ENCODE data around the gene NUP98.
"Not testable (repeated sequence)": the region's sequence is repeated elsewhere in the genome, so short reads cannot be mapped to it uniquely, and the experiment has no call there.

Gene NUP98

DNA sequence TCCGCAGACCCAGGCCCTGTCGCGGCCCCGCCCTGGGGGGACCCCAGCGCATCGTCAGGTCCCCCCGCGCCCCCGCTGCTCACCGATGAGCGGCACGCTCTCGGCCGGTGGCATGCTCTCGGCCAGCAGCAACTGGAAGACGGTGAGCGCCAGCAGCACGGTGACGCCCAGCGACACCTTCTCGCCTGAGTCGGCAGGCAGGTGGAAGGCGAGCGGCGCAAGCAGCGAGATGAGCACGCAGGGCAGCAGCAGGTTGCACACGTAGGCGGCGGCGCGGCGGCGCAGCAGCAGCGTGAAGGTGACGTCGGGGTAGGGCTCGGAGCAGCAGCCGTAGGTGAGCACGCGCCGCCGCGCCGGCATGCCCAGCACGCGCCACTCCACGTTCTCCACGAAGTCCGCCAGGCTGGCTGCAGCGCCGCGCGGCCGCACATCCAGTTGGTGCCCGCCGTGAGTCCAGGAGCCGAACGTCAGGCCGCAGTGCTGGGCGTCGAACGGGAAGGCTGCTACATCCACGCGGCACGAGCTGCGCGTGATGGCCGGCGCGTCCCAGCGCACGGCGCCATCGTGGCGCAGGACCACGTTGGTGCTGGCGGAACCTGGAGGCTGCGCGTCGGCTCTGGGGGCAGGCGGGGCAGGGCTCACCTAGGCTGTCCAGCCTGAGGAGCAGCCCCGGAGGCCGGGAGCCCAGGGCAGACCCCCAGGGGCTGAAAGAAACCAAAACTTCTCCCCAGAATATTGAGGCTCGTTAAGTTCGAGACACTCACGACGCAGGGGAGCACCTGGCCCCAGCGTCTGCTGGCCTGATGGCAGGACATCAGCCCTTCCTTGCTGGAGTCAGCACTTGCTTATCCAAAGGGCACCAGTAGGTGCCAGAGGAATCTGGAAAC, 130.0 kb downstream of the NUP98 start:
- DNase-seq = no peak

DNA sequence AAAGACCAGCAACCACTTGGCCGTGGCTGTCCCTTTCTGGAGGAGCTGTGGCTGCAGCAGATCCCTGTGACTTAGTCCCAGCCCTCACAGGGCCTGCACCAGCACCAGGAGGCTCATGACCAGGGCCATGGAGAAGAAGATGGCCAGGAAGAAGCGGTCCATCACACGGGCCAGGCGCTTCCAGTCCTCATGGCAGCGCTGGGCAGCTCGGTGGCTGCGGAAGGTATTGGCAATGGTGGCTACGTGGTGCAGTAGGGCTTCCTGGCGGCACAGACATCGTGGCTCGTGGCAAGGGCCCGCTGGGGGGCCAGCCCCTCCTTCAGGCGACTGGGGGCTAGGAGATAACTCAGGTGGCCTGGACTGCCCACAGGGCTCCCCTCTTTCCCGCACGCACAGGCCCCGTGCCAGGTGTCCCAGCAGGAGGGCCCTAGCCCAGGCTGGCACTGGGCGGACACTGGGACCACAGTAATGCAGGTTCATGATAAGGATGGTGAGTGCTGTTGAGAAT, 131.3 kb downstream of the NUP98 start:
- no peak for DNase-seq

DNA sequence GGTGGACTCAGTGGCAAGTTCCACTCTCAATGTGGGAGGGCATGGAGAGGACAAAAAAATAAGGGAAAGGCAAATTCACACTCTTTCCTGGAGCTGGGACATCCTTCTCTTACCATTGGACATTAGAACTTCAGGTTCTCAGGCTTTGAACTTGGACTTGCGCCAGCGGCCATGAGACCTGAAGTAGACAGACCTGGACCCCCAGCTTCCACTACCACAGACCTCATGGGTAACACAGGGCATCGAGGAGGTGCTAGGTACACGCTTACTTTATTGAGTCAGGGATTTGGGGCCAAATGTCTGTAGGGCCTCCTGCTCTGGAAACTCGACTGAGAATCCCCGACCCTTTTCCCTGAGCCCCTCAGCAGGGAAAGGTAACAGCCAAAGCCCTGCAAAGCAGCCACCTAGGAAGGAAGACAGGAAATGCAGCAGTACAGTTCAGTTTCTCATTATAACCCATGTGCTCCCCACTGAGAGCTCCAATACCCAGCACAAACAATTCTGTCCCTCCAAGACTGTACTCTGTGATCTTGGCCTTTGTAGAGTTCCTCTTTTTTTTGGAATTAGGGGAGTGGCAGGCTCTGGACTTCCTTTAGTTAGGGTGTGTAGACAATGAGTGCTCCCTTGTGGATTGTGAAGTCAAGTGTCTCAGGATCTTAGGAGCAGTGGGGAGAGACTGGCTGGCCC, 131.9 kb downstream of the NUP98 start:
- peak; percentile 31 for DNase-seq

DNA sequence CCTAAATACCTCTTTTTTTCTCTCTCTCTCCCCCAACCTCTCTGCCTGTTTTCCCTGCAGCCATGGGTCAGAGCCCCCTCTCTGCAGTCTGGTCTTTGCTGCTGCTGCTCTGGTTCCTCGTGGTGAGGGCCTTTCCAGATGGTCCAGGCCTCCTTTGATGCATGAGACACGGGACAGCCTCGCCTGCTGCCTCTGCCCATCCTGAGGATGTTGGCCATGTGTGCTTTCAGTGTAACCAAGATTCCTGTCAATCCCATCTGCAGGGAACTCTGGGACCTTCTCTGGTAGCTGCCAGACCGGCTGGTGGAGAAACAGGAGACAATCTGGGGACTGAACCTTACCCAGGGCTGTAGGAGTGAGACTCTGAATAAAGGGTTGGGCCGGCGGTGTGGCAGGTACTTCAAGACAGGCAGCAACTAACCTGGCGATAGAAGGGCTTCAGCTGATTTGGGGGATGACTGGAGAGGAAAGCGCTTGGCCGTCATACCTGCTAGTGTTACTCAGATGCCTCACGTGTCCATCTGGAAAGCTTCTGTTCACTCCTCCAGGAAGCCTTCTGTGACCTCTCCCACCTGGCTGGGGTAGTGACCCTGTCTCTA, 133.2 kb downstream of the NUP98 start:
- DNase-seq = no peak

DNA sequence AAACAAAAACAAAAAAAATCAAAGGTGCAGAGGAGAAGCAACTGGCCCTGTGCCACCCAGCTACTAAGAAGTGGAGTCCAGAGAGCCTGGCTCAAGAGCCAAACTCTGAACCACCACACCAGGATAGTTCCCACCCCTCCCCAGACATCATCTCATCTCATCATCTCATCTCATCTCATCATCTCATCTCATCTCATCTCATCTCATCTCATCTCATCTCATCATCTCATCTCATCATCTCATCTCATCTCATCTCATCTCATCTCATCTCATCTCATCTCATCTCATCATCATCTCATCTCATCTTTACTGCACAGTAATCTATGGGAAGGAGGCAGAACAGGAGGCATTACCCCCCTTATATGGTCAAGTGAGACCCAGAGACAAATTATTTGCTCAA, 134.5 kb downstream of the NUP98 start:
- no peak for DNase-seq

DNA sequence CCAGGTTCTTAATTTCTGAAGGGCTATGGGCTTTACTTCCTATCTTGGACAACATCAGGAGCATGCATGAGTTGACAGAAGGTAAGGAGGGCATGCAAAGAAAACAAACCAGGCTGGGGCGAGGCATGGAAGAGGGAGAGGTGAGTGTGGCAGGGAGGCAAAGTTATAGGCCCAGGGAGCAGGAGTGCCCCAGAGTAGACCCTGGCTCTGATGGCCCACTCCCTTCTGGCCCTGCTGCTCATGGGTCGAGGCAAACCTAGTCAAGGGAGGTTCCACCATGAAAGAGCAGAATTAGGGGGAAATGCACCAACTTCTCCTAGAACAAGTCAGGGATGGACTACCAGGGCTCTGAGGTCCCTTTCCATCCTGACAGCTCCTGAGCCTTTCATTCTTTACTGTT, 136.4 kb downstream of the NUP98 start:
- DNase-seq = no peak

DNA sequence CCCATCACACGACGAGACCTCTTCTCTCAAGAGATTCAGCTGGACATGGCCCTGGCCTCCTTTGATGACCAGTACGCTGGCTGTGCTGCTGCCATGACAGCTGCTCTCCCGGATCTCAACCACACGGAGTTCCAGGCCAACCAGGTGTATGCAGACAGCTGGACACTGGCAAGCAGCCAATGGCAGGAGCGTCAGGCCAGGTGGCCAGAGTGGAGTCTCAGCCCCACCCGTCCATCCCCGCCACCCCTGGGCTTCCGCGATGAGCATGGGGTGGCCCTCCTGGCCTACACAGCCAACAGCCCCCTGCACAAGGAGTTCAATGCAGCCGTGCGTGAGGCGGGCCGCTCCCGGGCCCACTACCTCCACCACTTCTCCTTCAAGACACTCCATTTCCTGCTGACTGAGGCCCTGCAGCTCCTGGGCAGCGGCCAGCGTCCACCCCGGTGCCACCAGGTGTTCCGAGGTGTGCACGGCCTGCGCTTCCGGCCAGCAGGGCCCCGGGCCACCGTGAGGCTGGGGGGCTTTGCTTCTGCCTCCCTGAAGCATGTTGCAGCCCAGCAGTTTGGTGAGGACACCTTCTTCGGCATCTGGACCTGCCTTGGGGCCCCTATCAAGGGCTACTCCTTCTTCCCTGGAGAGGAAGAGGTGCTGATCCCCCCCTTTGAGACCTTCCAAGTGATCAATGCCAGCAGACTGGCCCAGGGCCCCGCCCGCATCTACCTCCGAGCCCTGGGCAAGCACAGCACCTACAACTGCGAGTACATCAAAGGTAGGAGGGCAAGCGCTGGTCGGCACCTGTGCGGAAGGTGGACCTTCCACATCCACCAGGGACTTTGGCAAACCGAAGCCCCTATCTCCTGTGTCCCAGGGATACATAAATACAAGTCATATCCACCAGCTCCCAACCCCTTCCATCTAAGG, 137.5 kb downstream of the NUP98 start:
- DNase-seq = no peak

DNA sequence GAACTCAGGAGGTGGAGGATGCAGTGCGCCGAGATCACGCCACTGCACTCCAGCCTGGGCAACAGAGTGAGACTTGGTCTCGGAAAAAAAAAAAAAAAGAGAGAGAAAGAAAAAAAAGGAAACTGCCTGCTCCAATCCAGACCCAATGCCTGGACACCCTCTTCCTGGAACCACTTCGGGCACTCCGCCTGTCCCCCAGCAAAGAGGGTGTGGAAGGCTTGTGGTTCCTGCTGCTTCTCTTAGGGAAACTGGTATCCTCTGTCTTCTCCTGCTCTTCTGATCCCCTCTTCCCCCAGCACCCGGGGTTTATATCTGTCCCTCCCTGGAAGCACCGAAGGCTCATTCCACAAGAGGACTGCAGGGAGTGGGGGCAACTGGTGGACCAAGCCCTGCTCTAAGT, 139.1 kb downstream of the NUP98 start:
- no peak for DNase-seq

DNA sequence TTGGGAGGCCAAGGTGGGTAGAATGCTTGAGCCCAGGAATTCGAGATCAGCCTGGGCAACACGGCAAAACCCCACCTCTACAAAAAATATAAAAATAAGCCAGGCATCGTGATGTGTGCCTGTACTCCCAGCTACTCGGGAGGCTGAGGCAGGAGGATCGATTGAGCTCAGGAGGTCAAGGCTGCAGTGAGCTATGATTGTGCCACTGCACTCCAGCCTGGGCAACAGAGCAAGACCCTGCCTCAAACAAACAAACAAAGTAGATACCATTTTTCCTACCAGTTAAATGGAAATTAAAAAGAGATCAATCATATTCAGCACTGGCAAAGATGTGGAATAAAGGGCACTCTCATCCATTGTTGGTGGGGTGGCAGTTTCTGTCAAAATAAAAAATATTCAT, 140.0 kb downstream of the NUP98 start:
- not testable (repeated sequence) for DNase-seq

DNA sequence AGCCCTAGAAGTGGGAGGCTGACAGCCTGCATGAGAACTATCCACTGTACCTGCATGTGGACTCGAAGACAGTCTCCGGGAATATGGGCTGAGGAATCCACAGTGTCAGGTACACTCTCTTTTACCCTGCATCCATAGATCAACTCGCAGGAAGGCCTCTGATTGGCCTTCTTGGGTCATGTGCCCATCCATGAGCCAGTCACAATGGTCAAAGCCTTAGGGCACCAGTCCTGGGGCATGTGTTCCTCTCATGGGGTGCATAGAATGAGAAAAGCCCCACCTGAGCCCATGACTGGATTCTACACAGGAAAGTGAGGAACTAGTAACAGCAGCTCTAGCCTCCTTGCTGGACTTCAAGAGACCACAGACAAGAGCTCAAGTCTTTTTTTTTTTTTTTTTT, 141.8 kb downstream of the NUP98 start:
- DNase-seq = no peak

DNA sequence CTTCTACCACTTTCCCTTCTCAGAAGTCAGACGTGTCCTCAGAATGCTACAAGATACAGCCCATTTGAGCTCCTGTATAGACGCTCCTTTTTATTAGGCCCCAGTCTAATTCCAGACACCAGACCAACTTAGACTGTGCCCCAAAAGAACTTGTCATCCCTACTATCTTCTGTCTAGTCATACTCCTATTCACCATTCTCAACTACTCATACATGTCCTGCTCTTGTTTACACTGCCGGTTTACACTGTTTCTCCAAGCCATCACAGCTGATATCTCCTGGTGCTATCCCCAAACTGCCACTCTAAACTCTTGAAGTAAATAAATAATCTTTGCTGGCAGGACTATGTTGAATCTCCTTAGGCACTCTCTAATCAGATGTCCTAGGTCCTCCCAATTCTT, 144.8 kb downstream of the NUP98 start:
- not testable (repeated sequence) for DNase-seq

DNA sequence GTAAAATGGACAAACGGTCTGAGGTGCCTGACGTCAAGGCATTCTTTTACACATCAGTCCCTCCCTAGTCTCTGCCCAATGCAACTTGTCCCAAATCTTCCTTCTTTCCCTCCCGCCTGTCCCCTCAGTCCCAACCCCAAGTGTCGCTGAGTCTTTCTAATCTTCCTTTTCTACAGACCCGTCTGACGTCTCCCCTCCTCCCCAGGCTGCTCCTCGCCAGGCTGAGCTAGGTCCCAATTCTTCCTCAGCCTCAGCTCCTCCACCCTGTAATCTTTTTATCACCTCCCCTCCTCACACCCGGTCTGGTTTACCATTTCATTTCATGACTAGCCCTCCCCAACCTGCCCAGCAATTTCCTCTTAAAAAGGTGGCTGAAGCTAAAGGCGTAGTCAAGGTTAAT, 148.0 kb downstream of the NUP98 start:
- DNase-seq = not testable (repeated sequence)

DNA sequence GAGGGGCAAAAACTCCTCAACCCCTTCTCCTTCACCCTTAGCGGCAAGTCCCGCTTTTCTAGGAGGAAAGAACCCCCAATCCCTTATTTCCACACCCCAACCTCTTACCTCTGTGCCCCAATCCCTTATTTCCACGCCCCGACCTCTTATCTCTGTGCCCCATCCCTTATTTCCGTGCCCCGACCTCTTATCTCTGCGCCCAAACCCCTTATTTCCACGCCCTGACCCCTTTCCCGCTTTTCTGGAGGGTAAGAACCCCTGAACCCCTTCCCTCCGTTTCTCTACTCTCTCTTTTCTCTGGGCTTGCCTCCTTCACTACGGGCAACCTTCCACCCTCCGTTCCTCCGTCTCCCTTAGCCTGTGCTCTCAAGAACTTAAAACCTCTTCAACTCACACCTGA, 148.5 kb downstream of the NUP98 start:
- DNase-seq = not testable (repeated sequence)

DNA sequence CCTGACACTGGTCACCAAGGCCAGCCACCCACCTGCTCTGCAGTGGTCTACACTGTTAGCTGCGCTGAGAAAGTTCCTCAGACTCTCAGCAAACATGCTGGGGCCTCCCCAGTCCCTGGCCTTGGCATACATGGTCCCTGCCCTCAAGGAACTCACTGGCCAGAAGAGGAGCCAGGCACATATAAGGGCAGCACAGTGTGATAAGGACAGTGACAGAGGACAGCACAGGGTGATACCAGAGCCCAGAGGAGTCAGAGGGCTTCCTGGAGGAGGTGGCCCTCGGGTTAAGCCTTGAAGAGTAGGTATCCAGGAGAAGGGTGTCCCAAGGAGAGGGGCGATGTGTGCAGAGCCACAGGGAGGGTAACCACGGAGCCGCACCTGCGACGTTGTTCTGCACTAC, 151.8 kb downstream of the NUP98 start:
- DNase-seq = no peak

DNA sequence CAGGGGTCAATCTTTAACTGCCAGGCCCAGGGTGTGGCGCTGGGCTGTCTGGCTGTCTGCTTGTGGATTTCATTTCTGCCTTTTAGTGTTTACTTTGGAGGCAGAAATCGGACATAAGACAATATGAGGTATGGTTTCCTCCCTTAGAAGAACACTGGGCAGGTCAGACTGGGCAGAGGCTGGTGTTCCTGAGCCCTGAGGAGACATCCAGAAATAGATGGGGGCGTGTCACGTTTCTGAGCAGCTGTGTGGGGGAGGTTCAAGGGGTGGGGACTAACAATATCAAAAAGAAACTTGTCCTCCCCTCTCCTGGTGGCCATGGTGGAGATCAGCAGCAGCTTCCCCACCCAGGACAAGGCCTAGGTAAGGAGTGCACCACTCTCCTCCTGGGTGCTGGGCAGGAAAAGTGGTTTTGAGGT, 152.5 kb downstream of the NUP98 start, which contains the start of gene ART1:
Gene ART1, plus strand, starts transcription at position 312 of the 419 bp plus-strand sequence. CDS start 14,086 bp downstream, outside the sequence.
- DNase-seq = peak; percentile 48

DNA sequence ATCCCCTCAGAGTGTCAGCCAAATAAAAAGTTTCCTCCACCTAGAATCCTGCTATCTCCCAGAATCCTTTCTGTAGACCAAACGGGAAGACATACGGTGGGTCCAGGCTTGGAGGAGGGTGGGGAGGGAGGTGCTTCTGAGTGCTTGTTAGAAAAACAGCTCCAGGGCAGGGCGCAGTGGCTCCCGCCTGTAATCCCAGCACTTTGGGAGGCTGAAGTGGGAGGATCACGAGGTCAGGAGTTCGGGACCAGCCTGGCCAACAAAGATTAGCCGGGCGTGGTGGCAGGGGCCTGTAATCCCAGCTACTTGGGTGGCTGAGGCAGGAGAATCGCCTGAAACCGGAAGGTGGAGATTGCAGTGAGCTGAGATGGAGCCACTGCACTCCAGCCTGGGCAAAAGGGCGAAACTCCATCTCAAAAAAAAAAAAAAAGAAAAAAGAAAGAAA, 154.2 kb downstream of the NUP98 start:
- DNase-seq = not testable (repeated sequence)

DNA sequence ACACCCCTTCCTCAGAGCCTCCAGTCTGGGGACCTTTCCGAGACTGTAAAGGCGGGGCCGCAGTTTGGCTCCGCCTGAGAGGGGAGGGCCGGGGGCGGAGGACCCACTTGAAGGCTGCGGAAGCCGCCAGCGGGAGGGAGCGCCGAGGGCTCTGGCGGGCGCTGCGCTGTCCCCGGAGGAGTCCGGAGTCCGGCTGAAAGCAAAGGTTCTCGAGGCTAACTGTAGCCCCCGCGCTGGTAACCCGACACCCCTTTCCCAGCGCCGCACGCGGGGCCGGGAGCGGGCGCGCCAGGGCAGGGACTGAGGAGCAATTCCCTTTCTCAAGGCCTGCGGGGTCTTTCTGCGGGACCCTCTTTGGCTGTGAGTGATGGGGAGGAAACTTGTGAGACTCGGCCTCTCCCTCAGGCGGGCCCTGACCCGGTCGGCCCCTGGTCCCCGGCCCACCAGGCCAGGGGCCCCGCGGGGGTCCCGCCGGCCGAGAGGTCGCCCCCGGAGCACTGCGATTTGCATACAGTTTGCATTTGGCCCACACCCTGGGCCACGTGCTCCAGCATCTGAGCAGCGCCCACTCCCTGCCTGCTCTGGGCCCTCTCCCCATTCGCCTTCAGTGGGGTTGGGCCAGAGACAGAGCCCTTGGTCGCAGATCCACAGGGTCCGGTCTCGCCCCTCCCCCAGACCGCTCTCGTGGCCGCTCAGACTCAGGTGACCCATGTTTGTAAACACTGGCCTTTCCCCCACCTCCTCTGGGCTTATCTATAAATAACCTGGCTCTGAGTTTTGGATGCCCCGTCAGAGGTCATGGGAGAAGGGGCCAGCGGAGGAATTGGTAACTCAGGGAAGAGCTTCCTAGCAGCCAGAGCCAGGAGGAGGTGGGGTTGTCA, 155.0 kb downstream of the NUP98 start:
- peak; percentile 41 for DNase-seq

DNA sequence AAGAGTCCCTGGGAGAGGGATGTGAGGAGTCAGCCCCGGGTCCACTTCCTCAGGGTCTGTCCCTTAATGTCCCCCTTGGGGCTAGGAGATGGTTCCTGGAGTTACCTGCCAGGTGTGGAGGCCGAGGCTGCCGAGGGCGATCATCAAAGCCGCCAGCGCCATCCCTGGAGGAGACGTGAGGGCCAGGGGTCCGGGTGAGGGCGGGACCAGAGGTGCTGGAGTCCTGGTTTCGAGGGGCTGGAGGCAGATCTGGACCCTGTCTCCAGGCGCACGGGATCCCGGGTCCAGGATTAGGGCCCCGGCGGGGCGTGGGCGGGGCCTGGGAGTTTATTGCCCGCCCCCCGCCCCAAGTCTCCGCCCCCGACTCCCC, 155.7 kb downstream of the NUP98 start, which contains the start of gene ART5:
Gene ART5, minus strand, starts transcription at position 292 of the 370 bp plus-strand sequence. Its CDS starts 130 bp downstream, at position 162.
- DNase-seq = no peak

DNA sequence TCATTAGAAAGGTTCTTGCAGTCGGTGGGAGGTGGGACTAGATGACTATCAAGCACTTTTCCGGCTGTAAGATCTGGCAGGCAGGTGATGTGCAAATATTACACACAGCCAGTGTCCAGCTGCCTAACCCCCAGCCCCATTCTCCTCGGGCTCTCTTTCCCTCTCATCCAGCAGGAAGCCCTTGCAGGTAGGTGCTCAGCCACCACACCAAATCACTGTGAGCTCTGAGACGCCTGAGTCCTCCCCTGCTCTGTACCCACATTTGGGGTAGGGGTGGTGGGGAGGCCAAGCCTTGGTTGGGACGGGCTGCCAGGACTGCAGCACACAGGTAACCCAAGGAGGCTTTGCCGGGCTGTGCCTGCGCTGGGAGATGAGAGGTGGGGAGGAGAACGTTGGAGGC, 156.2 kb downstream of the NUP98 start:
- DNase-seq = no peak

DNA sequence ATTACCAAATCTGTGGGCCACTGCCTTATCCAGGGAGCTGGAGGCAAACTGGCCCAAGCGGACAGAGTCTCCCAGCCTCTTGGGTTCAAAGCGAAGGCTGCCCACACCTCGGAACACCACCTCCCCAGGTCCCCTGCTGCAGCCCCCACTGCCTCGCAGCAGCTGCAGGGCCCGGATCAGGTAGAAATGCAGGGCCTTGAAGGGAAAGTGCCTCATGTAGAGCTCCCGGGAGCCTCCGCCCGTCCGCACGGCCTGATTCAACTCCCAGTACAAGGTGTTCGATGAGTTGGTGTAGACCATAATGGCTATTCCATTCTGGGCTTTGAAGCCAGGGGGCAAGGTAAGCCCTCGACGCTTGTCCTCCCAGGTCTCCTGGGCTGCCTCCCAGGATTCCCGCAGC, 157.5 kb downstream of the NUP98 start:
- no peak for DNase-seq

DNA sequence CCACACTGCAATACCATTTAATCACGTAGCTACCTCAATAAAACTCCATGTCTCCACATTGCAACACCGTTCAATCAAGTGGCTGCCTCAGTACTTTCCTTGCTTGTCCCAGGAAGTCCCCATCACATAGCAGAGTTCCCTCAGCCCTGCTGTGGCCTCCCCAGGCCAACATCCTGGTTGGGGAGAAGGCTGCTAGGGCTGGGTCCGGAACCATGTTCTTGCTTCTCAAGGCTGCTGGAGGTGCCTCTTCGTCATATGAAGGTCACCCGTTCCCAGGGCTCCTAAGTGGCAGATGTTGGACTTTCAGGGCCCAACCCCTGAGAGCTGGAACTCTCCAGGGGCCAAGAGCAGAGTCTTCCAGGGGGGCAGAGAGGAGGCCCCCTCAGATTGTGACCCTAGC, 158.8 kb downstream of the NUP98 start:
- no peak for DNase-seq
